GM21528 (cell line): ENCODE data around the gene TBXT.
"Not testable (repeated sequence)": the region's sequence is repeated elsewhere in the genome, so short reads cannot be mapped to it uniquely, and the experiment has no call there.

Source experiments
- ATAC-seq: cut with Tn5 transposase; IDR thresholded peaks from one replicate; pipeline ENCODE4 v1.9.1; 2021; ENCODE audit warnings: mild to moderate bottlenecking, moderate library complexity; ENCODE audit not compliant: unreplicated experiment, low FRiP score

Gene TBXT

GRCh38 chr6:166173281-166173951 is 5.8 kb upstream of the TBXT start:
- ATAC-seq, result peak; percentile 53

GRCh38 chr6:166172546-166172945 is 4.9 kb upstream of the TBXT start:
- no peak for ATAC-seq

GRCh38 chr6:166169549-166170421 is 2.1 kb upstream of the TBXT start:
- no peak for ATAC-seq

GRCh38 chr6:166168616-166169548 is 1.2 kb upstream of the TBXT start:
- no peak for ATAC-seq

- ATAC-seq, result no peak
Observed at GRCh38 chr6:166167258-166167731, 356 bp downstream of the TBXT start.

- ATAC-seq, result no peak
Observed at GRCh38 chr6:166166314-166167257, 1.1 kb downstream of the TBXT start.

- ATAC-seq, result no peak
Observed at GRCh38 chr6:166165558-166166313, 1.9 kb downstream of the TBXT start.

- peak; percentile 62 for ATAC-seq
Observed at GRCh38 chr6:166162599-166163342, 4.9 kb downstream of the TBXT start.

- ATAC-seq, result no peak
Observed at GRCh38 chr6:166157930-166158617, 9.6 kb downstream of the TBXT start.

GRCh38 chr6:166156942-166157341 is 10.7 kb downstream of the TBXT start:
- no peak for ATAC-seq

- ATAC-seq, result no peak
Observed at GRCh38 chr6:166153966-166154365, 13.7 kb downstream of the TBXT start.

- ATAC-seq, result no peak
Observed at GRCh38 chr6:166152660-166153059, 15.0 kb downstream of the TBXT start.

- no peak for ATAC-seq
Observed at GRCh38 chr6:166151798-166152197, 15.9 kb downstream of the TBXT start.

- ATAC-seq, result no peak
Observed at GRCh38 chr6:166145751-166146150, 21.9 kb downstream of the TBXT start.

GRCh38 chr6:166143011-166143410 is 24.6 kb downstream of the TBXT start:
- ATAC-seq, result no peak

GRCh38 chr6:166127624-166128472 is 39.8 kb downstream of the TBXT start:
- ATAC-seq, result no peak

GRCh38 chr6:166123115-166123514 is 44.5 kb downstream of the TBXT start:
- not testable (repeated sequence) for ATAC-seq
